Activated CD8-positive, alpha-beta T cell treated with anti-CD3 and anti-CD28 coated beads for 36 hours (primary cell): Measurements from ENCODE around the gene CRHR2. TPM values are rescaled to one million over a fixed set of nuclear protein-coding genes. Genes with fewer than 3 reads are reported as not detected.

Experiments
- ATAC-seq: fragments of 200-7000 bp; cut with Tn5 transposase; one replicate; pipeline ENCODE4 v1.10.0; 2021; ENCODE audit warnings: mild to moderate bottlenecking, moderate library complexity
- CTCF ChIA-PET: fragments of 350-600 bp; sonication (Branson Sonifier 250); formaldehyde crosslinking; loops from one replicate; lab custom pipeline; 2021; ENCODE audit warnings: antibody characterized with exemption; lab: Charles Lee
- POLR2A ChIA-PET: fragments of 350-600 bp; sonication (Branson Sonifier 250); formaldehyde crosslinking; loops from one replicate; lab custom pipeline; 2021; ENCODE audit warnings: antibody characterized with exemption; lab: Charles Lee
- DNase-seq: peaks from one replicate; pipeline ENCODE4 v3.0.0-alpha.2; 2020
- H3K27ac Mint-ChIP-seq: one replicate; pipeline ENCODE4 v1.8.0; 2021; ENCODE audit warnings: mild to moderate bottlenecking, mixed read lengths
- H3K27me3 Mint-ChIP-seq: one replicate; pipeline ENCODE4 v1.8.0; 2021; ENCODE audit warnings: mixed read lengths
- H3K36me3 Mint-ChIP-seq: one replicate; pipeline ENCODE4 v1.8.0; 2021; ENCODE audit warnings: low read depth, mixed read lengths
- H3K4me1 Mint-ChIP-seq: one replicate; pipeline ENCODE4 v1.8.0; 2021; ENCODE audit warnings: low read depth, mixed read lengths
- H3K4me3 Mint-ChIP-seq: one replicate; pipeline ENCODE4 v1.8.0; 2021; ENCODE audit warnings: mild to moderate bottlenecking, moderate library complexity, mixed read lengths
- H3K9me3 Mint-ChIP-seq: one replicate; pipeline ENCODE4 v1.8.0; 2021; ENCODE audit warnings: mixed read lengths
- CTCF ChIP-seq: fragments of 200-600 bp; IDR thresholded peaks from one replicate; pipeline ENCODE4 v1.8.0; 2022; ENCODE audit warnings: antibody characterized with exemption, mild to moderate bottlenecking
- intact Hi-C: fragments of 100-400 bp; cut with micrococcal nuclease; formaldehyde crosslinking; loops from one replicate; pipeline ENCODE4 v1.10.0; 2022
- total RNA-seq, 2 experiments: library from RNA; stranded (reverse); gene quantifications; one replicate each; pipeline ENCODE4 v1.2.3, GENCODE V29; 2021

Gene CRHR2
- total RNA-seq, 2 experiments from 2014 or later = not detected

GRCh38 chr7:30690011-30690410 lies 7.8 kb upstream of the CRHR2 start:
- Mint-ChIP-seq H3K4me1 (peaks cover 3% of the 10 kb centered on the region), H3K27ac (no peak overlapping the region), H3K36me3 (no peaks in the 10 kb centered on the region), H3K27me3 (peaks cover 4% of the 10 kb centered on the region), H3K4me3 (no peak overlapping the region), H3K9me3 (no peaks in the 10 kb centered on the region)
- intact Hi-C loops = no loop called here
- no peak for DNase-seq
- CTCF ChIA-PET = interaction anchor here (1.0 to 1.2 kb wide), 2 partner anchors 14 to 50 kb away, joined by 3 to 5 read pairs; no protein-coding TSS in a partner anchor
- TF ChIP-seq CTCF = no peak
- POLR2A ChIA-PET = no interaction called here
- ATAC-seq = no peak

- no peak for DNase-seq
- Mint-ChIP-seq H3K9me3 (no peaks in the 10 kb centered on the region), H3K4me1 (peaks cover 3% of the 10 kb centered on the region), H3K27me3 (peaks cover 9% of the 10 kb centered on the region), H3K36me3 (no peaks in the 10 kb centered on the region), H3K4me3 (no peak overlapping the region), H3K27ac (no peak overlapping the region)
- ChIA-PET POLR2A (no interaction called here), CTCF (interaction anchor here (1.0 kb wide), 1 partner anchor 46 kb away, joined by 3 read pairs; no protein-coding TSS in a partner anchor)
- intact Hi-C loops = no loop called here
- no peak for TF ChIP-seq CTCF
- no peak for ATAC-seq
These were observed 6.5 kb upstream of the CRHR2 start for GRCh38 chr7:30688718-30689221.

GRCh38 chr7:30687604-30688003 lies 5.3 kb upstream of the CRHR2 start:
- POLR2A ChIA-PET = no interaction called here
- TF ChIP-seq CTCF = no peak
- DNase-seq = no peak
- Mint-ChIP-seq H3K36me3 (no peaks in the 10 kb centered on the region), H3K27ac (no peak overlapping the region), H3K4me1 (peaks cover 7% of the 10 kb centered on the region), H3K9me3 (no peaks in the 10 kb centered on the region), H3K27me3 (peaks cover 19% of the 10 kb centered on the region), H3K4me3 (no peak overlapping the region)
- CTCF ChIA-PET = interaction anchor here (1.0 kb wide), 1 partner anchor 47 kb away, joined by 3 read pairs; no protein-coding TSS in a partner anchor
- no peak for ATAC-seq
- intact Hi-C loops = no loop called here

- no peak overlapping the region for H3K27ac Mint-ChIP-seq
- CTCF ChIA-PET = interaction anchor here (3.3 to 7.9 kb wide), 2 partner anchors 10 to 56 kb away, joined by 14 to 105 read pairs; no protein-coding TSS in a partner anchor
- no peaks in the 10 kb centered on the region for H3K9me3 Mint-ChIP-seq
- POLR2A ChIA-PET = no interaction called here
- peaks cover 13% of the 10 kb centered on the region for H3K4me1 Mint-ChIP-seq
- DNase-seq = no peak
- H3K27me3 Mint-ChIP-seq = peaks cover 35% of the 10 kb centered on the region
- no peaks in the 10 kb centered on the region for H3K36me3 Mint-ChIP-seq
- ATAC-seq = no peak
- H3K4me3 Mint-ChIP-seq = no peak overlapping the region
- no peak for TF ChIP-seq CTCF
- intact Hi-C loops = loop anchor here (5.0 kb wide), 1 partner anchor 53 kb away; no protein-coding TSS in a partner anchor
These were observed 2.1 kb upstream of the CRHR2 start for GRCh38 chr7:30684351-30684750.

- Mint-ChIP-seq H3K9me3 (no peaks in the 10 kb centered on the region), H3K36me3 (no peaks in the 10 kb centered on the region), H3K27ac (no peak overlapping the region), H3K27me3 (peaks cover 39% of the 10 kb centered on the region), H3K4me3 (no peak overlapping the region), H3K4me1 (peaks cover 13% of the 10 kb centered on the region)
- no peak for ATAC-seq
- DNase-seq = no peak
- CTCF ChIA-PET = interaction anchor here (2.3 to 7.9 kb wide), 3 partner anchors 8 to 56 kb away, joined by 8 to 105 read pairs (median 14); no protein-coding TSS in a partner anchor
- intact Hi-C loops = loop anchor here (5.0 kb wide), 1 partner anchor 53 kb away; no protein-coding TSS in a partner anchor
- POLR2A ChIA-PET = no interaction called here
- TF ChIP-seq CTCF = no peak
These were observed 1.6 kb upstream of the CRHR2 start for GRCh38 chr7:30683816-30684215.
